Esophagus (tissue), 2 donors: ENCODE data around the gene CCDC8. TPM values are rescaled to one million over a fixed set of nuclear protein-coding genes. Genes with fewer than 3 reads are reported as not detected.

Experiments used
- H3K27ac ChIP-seq, 2 donors: one replicate each; pipeline ENCODE4 v1.5.1; 2013; ENCODE audit warnings: low read depth in 2 of 2, mild to moderate bottlenecking in 2 of 2, inconsistent platforms in 1 of 2, low read length in 1 of 2, moderate library complexity in 1 of 2
- H3K27me3 ChIP-seq, 2 donors: one replicate each; pipeline ENCODE4 v1.6.1; 2013; ENCODE audit warnings: low read length in 2 of 2, control low read depth in 1 of 2, mild to moderate bottlenecking in 1 of 2; ENCODE audit not compliant: insufficient read depth in 2 of 2, control insufficient read depth in 1 of 2
- H3K36me3 ChIP-seq, 2 donors: one replicate each; pipeline ENCODE4 v1.6.1; 2013; ENCODE audit warnings: low read length in 1 of 2; ENCODE audit not compliant: control insufficient read depth in 2 of 2, insufficient read depth in 2 of 2
- H3K4me1 ChIP-seq, 2 donors: one replicate each; pipeline ENCODE4 v1.6.1; 2013; ENCODE audit warnings: low read length in 1 of 2; ENCODE audit not compliant: control insufficient read depth in 2 of 2, insufficient read depth in 2 of 2
- H3K4me3 ChIP-seq, 2 donors: one replicate each; pipeline ENCODE4 v1.5.1; 2013; ENCODE audit warnings: low read length in 2 of 2, mild to moderate bottlenecking in 2 of 2, low read depth in 1 of 2, moderate library complexity in 1 of 2
- H3K9me3 ChIP-seq, 2 donors: one replicate each; pipeline ENCODE4 v1.6.1; 2013; ENCODE audit warnings: mild to moderate bottlenecking in 2 of 2, low read depth in 1 of 2, low read length in 1 of 2, moderate library complexity in 1 of 2; ENCODE audit not compliant: control insufficient read depth in 2 of 2, insufficient read depth in 1 of 2
- WGBS, 2 donors: extraction: QIAGEN DNeasy Blood & Tissue Kit; methylation state at CpG; one replicate each; pipeline ENCODE4 v1.1.7; 2013; 5-methylcytosine and 5-hydroxymethylcytosine counted together
- polyA plus RNA-seq, 2 donors: library from polyadenylated mRNA; stranded (reverse); fragments of 200-250 nt; gene quantifications; one replicate each; pipeline ENCODE4 v1.2.3, GENCODE V29; 2013
- donor health status: healthy with polysubstance abuse.
- donor health status: Bipolar disorder and iron deficiency.

The CCDC8 gene
- polyA plus RNA-seq, 2 donors = 0.28 to 0.31 TPM

DNA sequence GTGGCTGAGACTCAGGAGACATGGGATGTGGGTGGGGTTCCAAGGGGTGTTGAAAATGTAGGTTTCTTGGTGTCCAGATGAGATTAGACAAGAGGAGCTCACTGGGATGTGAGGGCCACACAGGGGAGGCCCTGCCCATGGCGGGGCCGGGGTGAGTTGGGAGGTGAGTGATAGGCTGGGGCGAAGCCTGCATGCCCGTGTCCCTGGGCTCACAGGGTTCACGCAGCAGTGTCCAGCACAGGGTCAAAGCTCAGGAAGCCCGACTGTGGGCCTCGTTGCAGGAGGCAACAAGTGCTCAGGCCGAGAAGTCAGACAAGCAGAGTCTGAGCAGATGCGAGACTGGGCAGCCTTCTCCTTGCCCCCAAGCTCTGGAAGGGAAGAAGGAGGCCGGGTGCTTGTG is 27.2 kb downstream of the CCDC8 start:
- peaks cover 2 to 52% of the 10 kb centered on the region in 2 donors for H3K36me3 ChIP-seq
- H3K27ac ChIP-seq = no peak overlapping the region
- no peak overlapping the region for H3K4me3 ChIP-seq
- no peaks in the 10 kb centered on the region for H3K9me3 ChIP-seq
- H3K4me1 ChIP-seq = no peaks in the 10 kb centered on the region
- WGBS, 2 donors = 85 to 89% methylated on average over 10 of the region's 10 CpGs
- no peaks in the 10 kb centered on the region for H3K27me3 ChIP-seq

DNA sequence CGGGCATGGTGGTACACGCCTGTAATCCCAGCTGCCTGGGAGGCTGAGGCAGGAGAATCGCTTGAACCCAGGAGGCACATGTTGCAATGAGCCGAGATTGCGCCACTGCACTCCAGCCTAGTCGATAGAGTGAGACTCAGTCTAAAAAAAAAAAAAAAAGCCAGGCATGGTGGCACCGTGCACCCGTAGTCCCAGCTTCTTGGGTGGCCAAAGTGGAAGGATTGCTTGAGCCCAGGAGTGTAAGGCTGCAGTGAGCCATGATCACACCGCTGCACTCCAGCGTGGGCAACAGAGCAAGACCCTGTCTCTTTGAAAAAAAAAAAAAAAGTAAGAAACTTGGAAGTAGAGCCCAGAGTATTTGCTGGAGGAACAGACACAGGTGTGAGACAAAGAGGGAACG is 27.7 kb downstream of the CCDC8 start:
- H3K27me3 ChIP-seq = no peaks in the 10 kb centered on the region
- H3K4me1 ChIP-seq = no peaks in the 10 kb centered on the region
- H3K27ac ChIP-seq = no peak overlapping the region
- no peaks in the 10 kb centered on the region for H3K9me3 ChIP-seq
- peaks cover 2 to 48% of the 10 kb centered on the region in 2 donors for H3K36me3 ChIP-seq
- 62 to 72% methylated on average over 11 of the region's 11 CpGs for WGBS, 2 donors
- H3K4me3 ChIP-seq = no peak overlapping the region

DNA sequence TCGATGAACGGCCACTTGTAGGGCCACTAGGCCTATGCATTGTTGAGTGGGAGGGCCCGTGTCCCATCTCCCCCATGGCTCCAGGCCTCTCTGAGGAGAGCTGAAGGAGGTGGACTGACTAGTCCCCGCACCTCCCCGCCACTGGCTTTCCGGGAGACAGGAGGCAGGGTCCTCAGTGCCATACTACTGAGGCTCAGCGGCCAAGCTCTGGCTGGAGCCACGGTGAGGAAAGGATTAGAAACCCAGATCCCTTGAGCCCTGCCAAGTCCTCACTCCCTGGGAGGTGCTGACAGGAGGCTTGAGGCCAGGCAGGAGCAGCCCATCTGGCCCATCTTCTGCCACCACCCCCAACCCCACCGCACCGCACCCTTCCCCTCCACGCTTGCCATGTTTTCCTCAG is 29.0 kb downstream of the CCDC8 start:
- no peaks in the 10 kb centered on the region for H3K9me3 ChIP-seq
- no peak overlapping the region for H3K27ac ChIP-seq
- H3K27me3 ChIP-seq = no peaks in the 10 kb centered on the region
- no peak overlapping the region for H3K4me3 ChIP-seq
- peaks cover 2 to 41% of the 10 kb centered on the region in 2 donors for H3K36me3 ChIP-seq
- WGBS, 2 donors = 91 to 94% methylated on average over 11 of the region's 11 CpGs
- H3K4me1 ChIP-seq = no peaks in the 10 kb centered on the region

DNA sequence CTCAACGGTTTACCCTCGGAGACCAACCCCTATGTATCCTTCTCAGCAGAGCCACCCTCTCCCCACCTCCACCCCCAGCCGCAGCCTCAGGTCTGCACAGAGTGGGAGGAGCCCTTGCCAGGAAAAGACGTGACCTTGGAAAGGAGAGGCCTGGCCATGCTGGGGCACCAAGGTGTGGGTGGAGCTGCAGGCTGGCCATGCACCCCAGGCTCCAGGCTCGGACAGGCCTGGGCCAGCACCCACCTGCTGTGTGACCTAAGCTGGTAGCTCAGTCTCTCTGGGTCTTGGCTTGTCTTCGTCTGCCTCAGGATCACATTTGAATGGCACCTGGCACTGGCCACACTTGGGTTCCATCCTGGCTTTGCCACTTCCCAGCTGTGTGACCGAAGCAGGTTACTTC is 29.5 kb downstream of the CCDC8 start:
- Histone ChIP-seq H3K27ac (no peak overlapping the region), H3K4me1 (no peaks in the 10 kb centered on the region), H3K9me3 (no peaks in the 10 kb centered on the region), H3K36me3 (peaks cover 2 to 40% of the 10 kb centered on the region in 2 donors), H3K4me3 (no peak overlapping the region), H3K27me3 (no peaks in the 10 kb centered on the region)
- 83% methylated on average over 7 of the region's 7 CpGs for WGBS, 2 donors

DNA sequence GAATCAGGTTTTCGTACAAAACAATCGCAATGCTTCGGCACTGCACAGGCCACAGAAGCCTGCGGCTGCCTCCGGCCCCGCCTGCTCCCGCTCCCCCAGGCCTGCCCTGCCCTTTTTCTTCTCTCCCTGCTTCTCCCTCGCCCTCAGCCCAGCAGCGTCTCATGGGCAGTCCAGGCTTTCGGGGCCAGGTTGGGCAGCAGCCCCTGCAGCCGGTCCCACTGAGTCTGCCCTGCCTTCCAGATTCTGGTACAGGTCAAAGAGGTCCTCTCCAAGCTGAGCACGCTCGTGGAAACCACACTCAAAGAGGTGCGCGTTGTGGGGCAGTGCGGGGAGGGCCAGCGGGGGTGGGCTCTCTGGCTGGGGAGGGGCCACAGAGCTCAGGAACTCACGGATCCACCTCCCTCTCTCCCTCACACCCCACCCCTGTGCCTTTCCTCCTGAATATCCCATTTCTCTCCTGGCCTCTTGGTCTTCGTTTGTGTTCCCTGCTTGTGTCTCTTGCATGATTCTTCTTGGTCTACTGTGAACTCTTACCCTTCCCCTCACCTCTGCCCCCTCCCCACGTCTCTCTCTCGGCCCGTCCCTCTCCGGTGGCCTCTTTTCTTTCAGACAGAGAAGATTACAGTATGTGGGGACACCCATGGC is 30.1 kb downstream of the CCDC8 start:
- H3K4me3 ChIP-seq = no peak overlapping the region
- H3K4me1 ChIP-seq = no peaks in the 10 kb centered on the region
- H3K9me3 ChIP-seq = no peaks in the 10 kb centered on the region
- 87 to 95% methylated on average over 22 of the region's 23 CpGs for WGBS, 2 donors
- peaks cover 2 to 35% of the 10 kb centered on the region in 2 donors for H3K36me3 ChIP-seq
- H3K27ac ChIP-seq = no peak overlapping the region
- H3K27me3 ChIP-seq = no peaks in the 10 kb centered on the region

DNA sequence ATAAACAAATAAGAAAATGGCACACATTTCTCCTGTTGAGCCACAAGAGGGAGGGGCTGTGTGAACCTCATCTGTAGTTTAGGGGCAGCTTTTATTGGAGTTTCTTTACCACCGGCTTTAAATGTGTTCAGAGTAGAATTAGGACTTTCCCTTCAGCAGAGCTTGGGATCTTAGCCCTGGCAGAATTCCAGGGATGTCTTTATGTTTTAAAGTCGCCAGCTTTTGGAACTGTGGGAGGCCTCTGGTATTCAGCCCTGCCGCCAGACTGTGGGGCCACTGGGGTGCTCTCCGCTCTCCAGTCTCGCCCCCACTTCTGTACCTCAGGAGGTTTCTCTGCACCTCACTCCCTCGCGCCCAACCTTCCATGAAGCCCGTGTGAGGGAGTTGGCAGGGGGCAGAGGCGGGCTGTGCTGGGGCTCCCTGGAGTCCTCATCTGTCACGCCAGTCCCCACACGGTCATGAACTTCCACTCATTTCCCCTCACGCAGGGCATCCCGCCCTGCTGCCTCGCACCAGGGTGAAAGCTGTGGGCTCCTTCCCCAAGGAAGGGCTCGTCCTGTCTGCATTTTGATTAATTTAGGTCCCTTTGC is 31.5 kb downstream of the CCDC8 start:
- no peaks in the 10 kb centered on the region for H3K9me3 ChIP-seq
- WGBS, 2 donors = 82 to 83% methylated on average over 15 of the region's 15 CpGs
- H3K4me1 ChIP-seq = no peaks in the 10 kb centered on the region
- peaks cover 5 to 25% of the 10 kb centered on the region in 2 donors for H3K36me3 ChIP-seq
- no peak overlapping the region for H3K4me3 ChIP-seq
- no peak overlapping the region for H3K27ac ChIP-seq
- H3K27me3 ChIP-seq = no peaks in the 10 kb centered on the region

DNA sequence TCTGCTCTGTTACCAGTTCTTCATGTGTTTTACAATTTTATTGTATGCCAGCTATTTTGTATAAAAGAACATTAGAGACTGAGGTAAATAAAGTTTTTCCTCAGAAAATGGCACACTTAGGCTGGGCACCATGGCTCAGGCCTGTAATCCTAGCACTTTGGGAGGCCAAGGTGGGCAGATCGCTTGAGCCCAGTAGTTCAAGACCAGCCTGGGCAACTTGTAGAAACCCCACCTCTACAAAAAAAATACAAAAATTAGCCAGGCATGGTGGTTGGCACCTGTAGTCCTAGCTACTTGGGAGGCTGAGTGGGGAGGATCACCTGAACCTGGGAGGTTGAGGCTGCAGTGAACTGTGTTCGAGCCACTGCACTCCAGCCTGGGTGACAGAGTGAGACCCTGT is 32.0 kb downstream of the CCDC8 start:
- Histone ChIP-seq H3K27me3 (no peaks in the 10 kb centered on the region), H3K4me1 (no peaks in the 10 kb centered on the region), H3K9me3 (no peaks in the 10 kb centered on the region), H3K36me3 (peaks cover 5 to 26% of the 10 kb centered on the region in 2 donors), H3K4me3 (no peak overlapping the region), H3K27ac (no peak overlapping the region)
- 100% methylated on average over 2 of the region's 2 CpGs for WGBS, 2 donors

DNA sequence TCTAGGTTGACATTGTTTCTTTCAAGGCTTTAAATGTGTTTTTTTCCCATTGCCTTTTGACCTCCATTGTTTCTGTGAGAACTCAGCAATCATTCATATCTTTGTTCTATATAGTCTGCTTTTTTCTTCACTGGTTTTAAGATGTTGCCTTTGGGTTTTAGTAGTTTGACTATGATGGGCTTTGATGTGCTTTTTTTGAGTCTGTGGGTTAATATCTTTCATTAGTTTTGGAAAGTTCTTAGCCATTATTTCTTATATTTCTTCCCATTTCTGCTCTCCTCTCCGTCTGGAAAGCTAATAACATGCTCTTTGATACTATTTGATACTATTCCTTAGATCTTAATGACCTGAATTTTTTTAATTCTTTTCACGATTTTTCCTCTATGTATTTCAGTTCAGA is 32.7 kb downstream of the CCDC8 start:
- no peaks in the 10 kb centered on the region for H3K9me3 ChIP-seq
- H3K4me1 ChIP-seq = no peaks in the 10 kb centered on the region
- 91 to 98% methylated on average over 2 of the region's 2 CpGs for WGBS, 2 donors
- H3K36me3 ChIP-seq = peaks cover 5 to 32% of the 10 kb centered on the region in 2 donors
- H3K27me3 ChIP-seq = no peaks in the 10 kb centered on the region
- H3K27ac ChIP-seq = no peak overlapping the region
- no peak overlapping the region for H3K4me3 ChIP-seq

DNA sequence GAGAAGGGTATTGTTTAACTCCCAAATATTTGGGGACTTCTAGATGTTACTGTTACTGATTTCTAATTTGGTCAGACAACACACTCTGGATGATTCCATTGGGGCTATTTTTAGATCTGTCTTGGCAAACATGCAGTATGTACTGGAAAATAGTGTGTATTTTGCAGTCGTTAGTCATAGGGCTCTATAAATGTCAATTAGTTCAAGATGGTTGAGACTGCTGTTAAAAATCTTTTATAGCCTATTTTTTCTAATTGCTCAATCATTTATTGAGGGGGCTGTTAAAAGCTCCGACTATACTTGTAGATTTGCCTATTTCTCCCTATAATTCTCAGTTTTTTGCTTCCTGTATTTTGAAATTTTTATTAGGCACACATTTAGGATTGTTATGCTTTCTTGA is 35.1 kb downstream of the CCDC8 start:
- Histone ChIP-seq H3K4me1 (peaks cover 2 to 11% of the 10 kb centered on the region in 2 donors), H3K27me3 (no peaks in the 10 kb centered on the region), H3K9me3 (no peaks in the 10 kb centered on the region), H3K4me3 (no peak overlapping the region), H3K36me3 (peaks cover 3 to 21% of the 10 kb centered on the region in 2 donors), H3K27ac (no peak overlapping the region)
- 38 to 42% methylated on average over 2 of the region's 2 CpGs for WGBS, 2 donors
